ENCODE results near the gene TELO2.
"Not testable (repeated sequence)": the region's sequence is repeated elsewhere in the genome, so short reads cannot be mapped to it uniquely, and the experiment has no call there.

TELO2 gene

DNA sequence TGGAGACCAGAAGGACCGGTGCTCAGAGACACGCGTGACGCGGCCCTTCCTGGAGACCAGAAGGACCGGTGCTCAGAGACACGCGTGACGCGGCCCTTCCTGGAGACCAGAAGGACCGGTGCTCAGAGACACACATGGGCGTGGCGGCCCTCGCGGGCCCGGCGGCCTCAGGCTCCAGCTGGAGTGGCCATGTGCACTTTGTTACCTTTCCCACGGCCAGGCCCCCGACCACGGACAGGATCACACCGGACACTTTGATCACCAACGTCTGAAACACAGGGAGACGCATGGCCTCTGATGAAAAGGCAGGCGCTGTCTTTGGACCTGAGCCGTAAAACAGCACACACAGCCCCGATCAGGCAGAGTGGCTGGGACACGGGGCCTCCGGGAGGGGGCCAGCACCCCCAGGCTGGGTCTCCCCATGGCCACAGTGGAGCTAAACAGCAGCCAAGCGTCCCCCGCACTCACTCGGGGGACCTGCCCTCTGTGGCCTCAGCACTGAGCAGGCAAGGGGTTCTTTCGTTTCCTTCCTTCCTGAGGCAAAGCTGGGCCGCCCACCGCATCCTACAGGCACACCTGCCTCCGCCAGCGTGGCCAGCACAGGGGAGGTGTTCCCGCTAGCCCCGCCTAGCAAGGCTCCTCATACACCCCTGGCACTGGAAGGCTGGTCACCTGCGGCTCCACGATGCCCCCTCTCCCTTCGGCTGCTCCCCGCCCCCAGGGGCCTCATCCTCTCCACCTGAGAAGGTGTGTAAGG, 35.5 kb upstream of the TELO2 start:
- DNase-seq (ENCODE audit: low read depth in 3 of 3): no peak

DNA sequence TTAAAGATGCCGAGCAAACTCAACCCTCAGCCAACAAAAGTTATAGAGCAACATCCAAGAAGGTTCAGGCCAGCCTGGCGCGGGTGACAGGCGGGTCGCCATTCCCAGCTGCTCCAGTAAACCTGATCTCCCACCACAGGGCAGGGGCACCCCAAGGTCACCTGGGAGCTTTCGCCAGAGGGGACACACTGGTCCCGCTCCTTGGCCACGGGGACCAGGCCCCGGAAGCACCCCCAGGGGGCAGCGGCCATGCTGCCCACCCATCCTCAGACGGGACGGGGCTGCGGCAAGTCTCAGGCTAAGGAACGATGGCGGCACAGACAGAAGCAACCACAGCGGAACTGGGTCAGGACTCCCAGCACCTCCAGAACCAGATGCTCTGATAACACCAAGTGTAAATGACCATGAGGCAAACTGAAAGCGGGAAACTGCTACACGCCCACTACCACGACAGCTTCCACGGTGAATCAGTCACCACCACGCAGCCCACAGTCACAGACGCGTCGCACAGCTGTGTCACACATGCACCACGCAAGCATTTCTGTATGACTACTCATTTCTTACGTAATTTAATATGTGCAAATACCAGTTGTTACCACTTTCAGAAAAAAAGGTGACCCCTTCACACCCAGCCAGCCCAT, 34.7 kb upstream of the TELO2 start:
- DNase-seq (ENCODE audit: low read depth in 3 of 3): peak in 1 of 3 experiments; percentile 12

DNA sequence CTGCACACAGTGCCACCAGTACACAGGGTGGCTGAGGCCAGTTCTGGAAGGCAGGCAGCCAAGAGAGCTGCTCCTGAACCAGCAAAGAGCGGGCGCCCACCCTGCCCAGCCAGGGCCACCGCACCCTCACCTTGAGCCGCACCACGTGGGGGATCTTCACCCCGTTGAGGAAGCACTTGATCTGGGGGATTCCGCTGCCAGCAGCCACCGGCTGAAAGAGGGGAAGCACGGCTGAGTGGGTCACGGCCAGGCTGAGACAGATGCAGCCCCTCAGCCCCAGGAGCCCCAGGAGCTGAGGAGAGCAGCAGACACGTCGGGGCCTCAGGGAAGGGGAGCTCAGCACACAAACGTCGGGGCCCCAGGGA, 34.2 kb upstream of the TELO2 start:
- no peak for DNase-seq (ENCODE audit: low read depth in 3 of 3)

DNA sequence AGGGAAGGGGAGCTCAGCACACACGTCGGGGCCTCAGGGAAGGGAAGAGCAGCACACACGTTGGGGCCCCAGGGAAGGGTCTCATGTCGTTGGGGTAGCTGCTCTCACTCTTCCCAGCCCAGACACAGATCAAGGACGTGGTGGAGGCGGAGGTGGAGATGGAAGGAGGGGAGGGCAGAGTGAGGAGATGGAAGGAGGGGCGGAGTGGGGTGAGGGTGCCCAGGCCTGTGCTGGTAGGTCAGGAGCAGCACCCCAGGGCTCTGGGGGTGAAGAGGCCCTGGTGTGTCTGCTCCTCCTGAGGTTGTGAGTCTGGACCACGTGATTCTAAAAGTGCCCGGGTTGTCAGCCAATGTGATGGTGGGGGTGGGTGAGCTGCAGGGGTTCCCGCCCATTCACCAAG, 33.2 kb upstream of the TELO2 start:
- DNase-seq (ENCODE audit: low read depth in 3 of 3): no peak

DNA sequence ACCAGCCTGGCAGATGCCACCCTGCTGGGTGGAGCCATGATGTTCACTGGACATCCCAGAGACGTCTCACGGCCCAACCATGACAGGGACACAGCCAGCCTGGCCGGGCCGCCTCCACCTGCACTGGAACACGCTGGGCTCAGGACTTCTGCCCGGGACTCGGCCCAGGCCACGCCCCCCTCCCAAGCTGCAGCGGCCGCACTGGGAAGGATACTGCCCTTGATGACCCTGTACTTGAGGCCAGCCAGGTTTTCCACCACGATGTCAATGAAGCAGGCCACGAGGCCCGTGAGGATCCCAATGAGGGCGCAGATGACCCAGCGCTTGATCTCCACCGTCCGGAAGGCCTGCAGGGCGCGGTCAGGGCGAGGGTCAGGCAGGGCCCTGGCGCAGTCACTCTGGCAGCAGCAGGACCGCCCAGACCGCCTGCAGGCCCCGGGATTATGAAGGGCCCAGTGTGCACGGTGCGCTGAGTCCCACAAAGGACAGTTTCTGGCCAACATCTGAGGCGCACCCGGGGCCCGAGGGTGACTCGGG, 32.5 kb upstream of the TELO2 start:
- no peak for DNase-seq (ENCODE audit: low read depth in 3 of 3)

DNA sequence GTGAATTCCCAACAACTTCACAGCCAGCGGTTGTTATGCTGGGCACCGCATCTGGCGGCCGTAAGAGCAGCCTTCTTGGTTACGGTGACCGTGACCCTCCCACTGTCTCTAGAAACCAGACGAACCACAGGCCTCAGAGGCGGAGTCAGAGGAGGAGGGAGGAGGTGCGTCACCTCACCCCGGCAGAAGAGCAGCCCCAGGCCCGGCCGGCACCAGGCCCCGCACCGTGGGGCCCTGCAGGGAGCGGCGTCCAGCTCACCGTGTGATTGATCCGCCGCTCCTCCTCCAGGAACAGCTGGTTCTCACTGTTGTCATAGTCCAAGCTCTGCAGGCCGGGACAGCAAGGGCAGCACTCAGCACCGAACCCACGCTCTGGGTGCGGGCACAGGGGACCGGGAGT, 32.0 kb upstream of the TELO2 start:
- no peak for DNase-seq (ENCODE audit: low read depth in 3 of 3)

DNA sequence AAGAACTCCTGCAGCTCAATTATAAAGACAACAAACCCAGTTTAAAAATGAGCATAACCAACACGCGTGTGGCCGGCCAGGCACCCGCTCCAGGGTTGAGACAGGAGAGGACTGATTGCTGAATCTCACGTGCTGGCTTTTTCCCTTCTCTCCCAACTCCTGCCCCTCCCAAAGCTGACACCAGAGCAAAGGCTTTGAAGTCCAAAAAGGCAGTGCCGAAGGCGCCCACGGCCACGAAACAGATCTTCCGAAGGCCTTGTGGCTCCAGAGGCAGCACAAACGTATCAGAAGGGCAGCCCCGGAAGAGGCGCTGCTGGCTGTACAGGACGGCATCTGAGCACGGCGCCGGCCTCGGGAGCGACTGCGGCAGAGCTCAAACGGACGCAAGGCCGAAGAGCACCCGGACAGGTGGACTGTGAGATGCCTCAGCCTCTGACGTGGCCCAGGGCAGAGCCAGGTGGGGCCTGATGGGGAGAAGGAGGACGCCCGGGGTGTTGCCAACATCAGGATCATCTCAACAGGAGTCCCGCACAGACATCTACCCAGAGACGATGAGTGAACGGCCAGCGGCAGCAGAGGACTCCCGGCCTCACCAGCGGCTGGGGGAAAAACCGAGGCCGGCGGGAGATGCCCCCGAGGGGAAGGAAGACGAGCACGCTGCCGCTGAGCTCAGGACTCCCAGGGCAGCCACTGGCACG, 28.8 kb upstream of the TELO2 start:
- no peak for DNase-seq (ENCODE audit: low read depth in 3 of 3)

DNA sequence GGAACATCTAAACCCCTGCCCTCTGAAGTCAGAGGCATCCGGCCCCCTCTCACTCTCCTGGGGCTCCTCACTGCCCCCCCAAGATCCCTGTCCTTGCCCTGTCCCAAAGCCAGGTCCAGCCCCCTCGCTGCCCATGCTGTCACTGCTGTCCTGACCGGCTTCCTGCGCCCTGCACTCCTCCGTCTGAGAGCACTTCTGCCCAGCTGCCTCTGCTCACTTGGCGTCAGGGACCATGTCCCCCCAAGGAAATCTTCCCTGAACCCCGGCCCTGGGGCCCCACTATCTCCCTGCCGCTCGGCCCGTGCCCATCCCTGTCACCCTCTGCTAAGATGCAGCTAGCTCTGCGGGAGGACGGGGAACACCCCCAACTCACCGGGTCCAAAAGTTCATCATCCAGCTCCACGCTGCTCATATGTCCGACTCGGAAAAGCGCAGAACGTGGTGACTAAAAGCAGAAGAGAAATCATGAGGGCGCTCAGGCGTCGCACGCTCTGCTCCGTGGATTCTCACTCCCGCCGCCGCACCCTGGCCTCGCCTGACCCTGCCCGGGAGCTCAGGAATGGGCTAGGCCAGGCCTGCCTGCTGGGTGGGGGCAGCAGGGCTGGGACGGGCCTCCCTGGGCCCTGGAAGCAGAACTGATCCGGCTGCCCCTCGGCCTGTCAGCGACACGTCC, 28.1 kb upstream of the TELO2 start:
- DNase-seq (ENCODE audit: low read depth in 3 of 3): no peak

DNA sequence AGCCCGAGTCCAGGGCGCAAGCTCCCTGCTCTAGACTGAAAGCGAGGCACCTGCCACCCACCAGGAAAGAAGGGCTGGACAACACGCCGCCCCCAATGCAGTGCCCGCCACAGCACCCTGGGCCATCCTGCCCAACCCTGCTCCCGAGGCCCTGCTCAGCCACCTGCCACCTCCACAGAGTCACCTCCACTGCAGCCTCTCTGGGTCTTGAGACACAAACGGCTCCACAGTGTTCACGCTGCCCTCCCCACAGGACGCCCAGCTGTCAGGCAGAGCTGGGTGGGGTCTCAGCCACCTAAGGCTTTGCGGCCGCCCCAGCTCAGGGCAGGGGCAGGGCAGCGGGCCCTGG, 27.6 kb upstream of the TELO2 start:
- no peak for DNase-seq (ENCODE audit: low read depth in 3 of 3)

DNA sequence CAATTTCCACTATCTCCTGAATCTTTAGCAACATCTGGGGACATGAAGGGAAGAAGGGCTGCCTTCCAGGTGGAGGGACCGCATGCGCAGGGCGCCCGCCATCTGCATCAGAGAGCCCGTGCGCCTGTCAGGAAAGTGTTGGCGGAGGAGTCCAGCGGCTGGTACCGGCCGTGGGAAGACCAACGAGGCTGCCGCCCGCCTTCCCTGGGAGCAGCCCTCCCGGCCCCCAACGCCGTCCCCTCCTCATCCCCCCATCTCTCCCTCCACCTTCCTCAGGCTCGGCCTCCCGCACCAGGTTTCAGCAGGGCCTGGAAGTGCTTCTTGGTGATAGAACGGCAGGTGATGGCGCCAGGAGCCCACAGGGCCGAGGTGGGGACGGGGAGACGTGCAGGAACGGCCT, 27.1 kb upstream of the TELO2 start:
- no peak for DNase-seq (ENCODE audit: low read depth in 3 of 3)

DNA sequence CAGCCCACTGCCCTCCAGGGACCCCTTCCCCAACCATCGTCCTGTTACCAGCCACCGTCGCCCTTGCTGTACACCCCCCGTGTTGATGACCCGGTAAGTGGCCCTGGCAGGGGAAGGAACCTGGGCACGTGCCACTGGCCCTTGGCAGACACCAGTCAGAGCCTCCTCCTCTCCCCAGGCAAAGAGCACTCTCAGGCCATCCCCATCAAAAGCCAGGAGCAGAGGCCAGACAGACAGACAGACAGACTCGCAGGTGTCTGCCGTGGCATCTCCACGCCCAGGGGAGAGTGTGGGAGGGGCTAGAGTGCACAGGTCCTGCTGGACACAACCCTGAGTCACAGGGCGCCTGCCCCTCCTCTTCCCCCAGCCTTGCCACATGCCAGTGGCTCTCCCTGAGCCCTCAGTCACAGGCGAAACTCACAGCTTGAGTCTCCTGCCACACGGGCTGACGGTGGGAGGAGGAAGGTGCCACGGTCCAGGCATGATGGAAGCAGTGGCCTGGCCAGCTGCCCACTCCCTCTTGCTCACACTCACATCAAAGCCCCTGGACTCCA, 26.1 kb upstream of the TELO2 start:
- no peak for DNase-seq (ENCODE audit: low read depth in 3 of 3)

DNA sequence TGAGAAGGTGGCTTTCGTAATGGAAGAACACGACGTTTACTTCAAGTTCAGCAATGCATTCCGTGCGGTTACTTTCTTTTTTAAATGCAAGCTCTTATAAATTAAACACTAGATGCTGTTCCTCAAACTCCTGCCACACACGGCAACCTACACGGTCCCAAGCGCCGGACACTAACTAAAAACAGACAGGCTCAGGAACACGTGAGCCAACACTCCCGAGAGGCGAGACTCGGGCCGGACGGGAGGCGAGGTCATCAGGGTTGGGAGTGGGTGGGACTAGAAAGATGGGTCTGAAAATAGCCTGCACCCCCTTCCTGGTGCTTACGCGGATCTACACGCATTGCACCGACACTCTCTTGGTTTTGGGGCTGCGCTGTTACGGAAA, 24.7 kb upstream of the TELO2 start:
- DNase-seq (ENCODE audit: low read depth in 3 of 3): no peak

DNA sequence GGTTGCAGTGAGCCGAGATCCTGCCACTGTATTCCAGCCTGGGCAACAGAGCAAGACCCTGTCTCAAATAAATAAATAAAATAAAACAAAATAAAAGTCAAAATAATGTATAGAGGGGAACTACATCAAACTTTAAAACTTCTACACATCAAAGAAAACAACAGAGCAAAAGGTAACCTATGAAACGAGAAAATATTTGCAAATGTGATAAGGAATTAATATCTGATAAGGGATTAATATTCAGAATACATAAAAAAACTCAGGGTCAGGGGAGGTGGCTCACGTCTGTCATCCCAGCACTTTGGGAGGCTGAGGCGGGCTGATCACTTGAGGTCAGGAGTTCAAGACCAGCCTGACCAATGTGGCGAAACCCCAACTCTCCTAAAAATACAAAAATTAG, 24.0 kb upstream of the TELO2 start:
- not testable (repeated sequence) for DNase-seq (ENCODE audit: low read depth in 3 of 3)

DNA sequence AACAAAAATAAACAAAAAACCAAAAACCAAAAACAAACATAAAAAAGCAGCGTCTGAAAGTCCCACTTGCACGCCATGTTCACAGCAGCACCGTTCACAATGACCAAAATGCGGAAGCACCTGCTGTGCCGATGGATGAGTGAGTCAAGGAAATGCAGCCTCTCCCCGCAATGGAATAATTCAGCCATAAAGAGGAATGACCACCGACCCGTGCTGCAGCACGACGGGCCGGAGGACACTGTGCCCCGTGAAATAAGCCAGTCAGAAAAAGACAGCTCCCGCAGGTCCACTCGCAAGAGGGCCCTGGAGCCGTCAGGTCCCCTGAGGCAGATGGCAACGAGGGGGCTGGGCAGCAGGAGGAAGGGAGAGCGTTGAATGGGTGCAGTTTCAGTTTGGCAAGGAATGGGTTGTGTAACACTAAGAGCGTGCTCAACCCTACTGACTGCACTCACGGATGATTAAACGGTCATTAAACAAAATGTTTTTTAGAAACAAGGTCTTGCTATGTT, 23.4 kb upstream of the TELO2 start:
- DNase-seq (ENCODE audit: low read depth in 3 of 3): no peak

DNA sequence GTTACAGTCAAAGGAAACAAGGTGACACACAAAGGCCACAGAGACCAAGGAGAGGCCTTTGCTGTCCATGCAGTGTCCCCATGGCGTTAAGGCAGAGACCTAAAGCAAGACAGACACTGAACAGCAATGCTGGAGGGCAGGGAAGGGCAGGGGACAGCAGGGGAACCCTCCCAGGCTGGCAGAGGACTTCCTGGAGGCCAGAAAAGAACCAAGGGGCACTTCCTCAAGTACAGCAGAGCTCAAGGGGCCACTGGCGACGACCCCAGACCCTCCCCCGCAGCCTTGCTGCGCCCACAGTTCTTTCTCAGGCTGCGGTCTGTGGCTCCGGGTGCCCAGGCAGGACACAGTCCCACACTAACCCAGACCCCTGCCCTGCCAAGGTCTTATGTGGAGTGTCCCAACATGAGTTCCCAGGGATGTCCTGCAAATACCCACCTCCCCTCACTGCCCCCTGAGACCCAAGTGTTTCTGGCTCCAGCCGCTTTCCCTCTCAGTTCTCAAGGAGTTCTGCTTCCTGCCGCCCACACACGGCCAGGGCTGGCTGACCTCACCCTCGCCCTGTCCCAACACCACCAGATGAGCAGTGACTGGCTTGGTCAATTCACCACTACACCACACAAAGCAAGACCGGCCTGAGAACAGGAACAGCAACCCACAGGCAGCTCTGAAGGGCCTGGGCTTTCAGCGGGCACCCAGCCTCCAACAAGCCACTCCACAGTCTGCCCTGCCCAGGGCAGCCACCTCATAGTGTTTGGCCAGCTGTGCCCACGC, 22.5 kb upstream of the TELO2 start:
- no peak for DNase-seq (ENCODE audit: low read depth in 3 of 3)

DNA sequence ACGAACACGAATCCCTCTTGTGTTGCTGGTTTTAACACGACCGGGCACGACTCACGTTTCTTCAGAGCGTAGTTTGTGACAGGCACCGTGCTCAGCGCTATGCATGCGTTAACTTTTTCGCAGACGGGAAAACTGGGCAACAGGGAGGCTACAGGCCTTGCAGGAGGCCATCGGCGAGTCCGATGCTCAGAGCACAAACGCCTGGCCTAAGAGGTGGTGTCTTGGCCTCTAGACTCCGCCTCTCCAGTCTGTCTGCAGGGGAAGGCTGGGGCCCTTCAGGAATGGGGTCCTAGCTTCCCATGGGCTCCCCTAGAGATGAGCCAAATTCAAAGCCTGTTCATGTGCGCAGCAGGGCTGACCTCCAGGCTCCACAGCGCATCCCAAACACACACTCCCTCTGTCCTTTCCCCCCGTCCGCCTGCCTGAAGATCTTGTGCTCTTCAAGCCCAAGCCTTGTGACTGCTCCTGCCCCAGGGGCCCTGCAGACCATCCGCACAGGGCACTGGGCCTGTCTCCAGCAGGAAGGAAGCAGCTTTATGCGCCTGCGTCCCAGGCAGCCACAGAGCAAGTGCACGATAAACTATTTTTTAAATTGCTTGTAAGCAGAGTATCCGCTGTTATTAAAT, 21.5 kb upstream of the TELO2 start:
- DNase-seq (ENCODE audit: low read depth in 3 of 3): no peak

DNA sequence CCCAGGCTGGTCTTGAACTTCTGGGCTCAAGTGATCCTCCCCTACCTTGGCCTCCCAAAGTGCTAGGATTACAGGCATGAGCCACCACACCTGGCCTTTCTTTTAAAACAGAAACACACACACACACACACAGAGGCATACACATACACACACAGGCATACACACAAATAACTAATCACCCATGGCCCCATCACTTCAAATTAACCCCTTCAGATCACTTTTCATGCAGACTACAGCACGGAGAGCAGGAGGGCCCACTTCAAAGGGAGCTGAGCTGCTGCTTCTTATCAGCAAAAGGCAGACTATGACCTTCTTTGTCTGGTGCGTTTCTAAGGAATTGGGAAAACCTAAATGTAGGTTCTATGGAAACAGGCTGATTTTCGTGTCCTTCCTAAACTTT, 20.2 kb upstream of the TELO2 start:
- no peak for DNase-seq (ENCODE audit: low read depth in 3 of 3)

DNA sequence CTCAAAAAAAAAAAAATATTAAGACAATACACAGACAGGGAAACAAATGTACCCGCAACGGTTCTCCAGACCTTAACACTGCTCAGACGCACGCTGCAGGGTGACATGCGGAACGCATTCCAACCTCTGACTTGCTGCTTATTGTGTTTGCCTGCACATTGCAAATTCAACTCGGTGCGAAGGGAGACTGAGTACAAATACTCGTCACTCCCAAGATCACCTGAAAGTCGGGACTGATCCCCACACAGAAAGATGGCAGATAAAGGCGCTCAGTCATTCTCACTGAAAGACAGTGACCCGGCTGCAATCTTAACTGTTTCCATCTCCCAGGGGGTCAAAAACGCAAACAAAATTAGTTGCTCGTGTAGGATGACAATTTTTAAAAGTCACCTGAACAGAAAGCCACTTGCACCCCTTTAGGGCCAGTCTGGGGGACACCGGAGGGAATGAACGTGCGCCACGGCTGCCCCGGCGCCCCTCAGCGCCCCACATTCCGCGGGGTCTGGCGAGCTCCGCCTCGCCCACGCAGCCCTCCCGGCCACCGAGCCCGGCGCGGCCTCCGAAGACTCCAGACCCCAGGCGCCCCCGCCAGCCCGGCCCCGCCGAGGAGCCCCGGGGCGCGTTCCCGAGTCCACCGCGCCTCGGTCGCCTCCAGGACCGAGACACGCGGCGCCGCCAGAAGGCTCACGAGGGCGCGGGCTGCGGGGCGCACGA, 18.9 kb upstream of the TELO2 start:
- no peak for DNase-seq (ENCODE audit: low read depth in 3 of 3)

DNA sequence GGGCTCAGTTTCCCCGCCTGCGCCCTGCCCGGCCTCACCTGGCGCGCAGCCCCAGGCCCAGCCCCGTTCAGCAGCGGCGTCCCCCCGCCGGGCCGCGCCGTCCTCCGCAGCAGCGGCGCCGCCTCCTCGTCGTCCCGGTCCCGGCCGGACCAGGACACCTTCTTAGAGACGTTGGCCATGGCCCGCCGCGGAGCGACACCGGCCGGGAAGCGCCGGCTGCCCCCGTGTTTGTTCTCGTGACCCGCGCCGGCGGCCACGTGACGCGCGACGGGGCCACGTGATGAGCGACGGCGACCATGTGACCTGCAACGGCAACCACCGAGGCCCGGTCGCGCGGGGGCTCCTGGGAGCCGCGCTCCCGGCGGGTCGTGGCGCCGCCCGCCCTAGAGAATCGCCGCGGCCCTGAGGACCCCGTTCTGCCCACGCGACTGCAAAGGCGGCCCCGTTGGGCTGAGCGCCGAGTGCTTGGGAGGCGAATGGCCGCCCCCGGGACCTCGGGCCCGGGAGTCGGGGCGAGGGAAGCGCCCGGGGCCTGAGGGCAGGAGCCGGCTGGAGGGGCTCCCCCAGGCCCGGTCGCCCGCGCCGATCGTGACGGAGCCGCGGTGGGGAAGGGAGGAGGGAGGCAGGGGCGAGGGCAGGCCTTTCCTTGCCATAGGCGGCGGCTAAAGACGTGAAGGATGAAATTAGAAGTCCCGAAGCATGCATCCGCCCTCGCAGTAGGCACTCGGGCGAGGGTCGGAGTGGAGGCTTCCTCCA, 18.2 kb upstream of the TELO2 start, which contains the start of gene CLCN7:
TSS of gene CLCN7 (minus strand) at position 233 of the 756 bp plus-strand sequence. CDS start at position 179, 54 bp downstream.
- peak; percentile 82 to 89 (median 82) for DNase-seq (ENCODE audit: low read depth in 3 of 3)

Measured in stimulated activated CD4-positive, alpha-beta T cell treated with anti-CD3 and anti-CD28 coated beads, TNF-alpha, amount 100 ng/mL, for 24 hours (primary cell).